DOHH2 (cell line): ENCODE data around the gene AP1B1.

Experiments
- H3F3A ChIP-seq: fragments of 200-600 bp; sonication (generic), shearing (Covaris generic); 2 replicates; pipeline ENCODE4 v1.6.0; 2016; ENCODE audit warnings: antibody characterized with exemption, mild to moderate bottlenecking; ENCODE audit not compliant: control insufficient read depth, insufficient read depth
- H3K27ac ChIP-seq: fragments of 200-600 bp; sonication (generic); 2 replicates; pipeline ENCODE4 v1.5.1; 2014; ENCODE audit warnings: low read depth, mild to moderate bottlenecking, low read length, moderate library complexity
- H3K27me3 ChIP-seq: fragments of 200-600 bp; sonication (generic); 2 replicates; pipeline ENCODE4 v1.6.1; 2014; ENCODE audit warnings: mild to moderate bottlenecking, low read length, mixed read lengths; ENCODE audit not compliant: control insufficient read depth
- H3K36me3 ChIP-seq: fragments of 200-600 bp; sonication (generic); 2 replicates; pipeline ENCODE4 v1.6.1; 2014; ENCODE audit warnings: mild to moderate bottlenecking, low read length, moderate library complexity, mixed read lengths; ENCODE audit not compliant: control insufficient read depth
- H3K4me1 ChIP-seq: fragments of 200-600 bp; sonication (generic); 2 replicates; pipeline ENCODE4 v1.6.1; 2014; ENCODE audit warnings: mild to moderate bottlenecking, low read length, mixed read lengths; ENCODE audit not compliant: control insufficient read depth
- H3K4me2 ChIP-seq: fragments of 200-600 bp; sonication (generic); 2 replicates; pipeline ENCODE4 v1.6.0; 2014; ENCODE audit warnings: mild to moderate bottlenecking, low read length, moderate library complexity
- H3K4me3 ChIP-seq: fragments of 200-600 bp; sonication (generic); 2 replicates; pipeline ENCODE4 v1.5.1; 2014; ENCODE audit warnings: mild to moderate bottlenecking, low read length, mixed read lengths
- H3K79me2 ChIP-seq: fragments of 200-600 bp; sonication (generic); 2 replicates; pipeline ENCODE4 v1.6.1; 2014; ENCODE audit warnings: mild to moderate bottlenecking, low read length, mixed read lengths; ENCODE audit not compliant: control insufficient read depth
- H3K9me2 ChIP-seq: fragments of 200-600 bp; sonication (generic); replicated peaks from 2 replicates; pipeline ENCODE4 v1.6.1; 2014; ENCODE audit warnings: mild to moderate bottlenecking, low read length, mixed read lengths; ENCODE audit not compliant: control insufficient read depth
- H3K9me3 ChIP-seq: fragments of 200-600 bp; sonication (generic); 2 replicates; pipeline ENCODE4 v1.6.1; 2014; ENCODE audit warnings: antibody characterized with exemption, low read length, mixed read lengths; ENCODE audit not compliant: control insufficient read depth, insufficient read depth
- H4K20me1 ChIP-seq: fragments of 200-600 bp; sonication (generic); 2 replicates; pipeline ENCODE4 v1.6.0; 2014; ENCODE audit warnings: low read depth, mild to moderate bottlenecking, antibody characterized with exemption, low read length, moderate library complexity; ENCODE audit not compliant: control insufficient read depth, insufficient read depth
- CTCF ChIP-seq: fragments of 200-600 bp; sonication (generic); IDR thresholded peaks from one replicate; pipeline ENCODE4 v1.5.1; 2014; ENCODE audit warnings: antibody characterized with exemption, mild to moderate bottlenecking, low read depth, low read length; ENCODE audit not compliant: poor library complexity, severe bottlenecking
- EZH2phosphoT487 ChIP-seq: fragments of 200-600 bp; sonication (generic); IDR thresholded peaks from 2 replicates; pipeline ENCODE4 v1.6.1; 2017; ENCODE audit warnings: borderline replicate concordance, mild to moderate bottlenecking, antibody characterized with exemption, low read length, moderate library complexity, mixed read lengths

AP1B1 gene

GRCh38 chr22:29382580-29383302 is 5.6 kb downstream of the AP1B1 start:
- Histone ChIP-seq H3K79me2 (peaks cover 96% of the 10 kb centered on the region), H3K9me2 (no peaks in the 10 kb centered on the region), H3K4me1 (peaks cover 82% of the 10 kb centered on the region), H3K9me3 (no peaks in the 10 kb centered on the region), H3K27me3 (no peaks in the 10 kb centered on the region), H3K4me2 (0 out of 2 replicates have a peak overlapping the region, but pooled peaks have one; percentile 15), H3K36me3 (peaks cover 82% of the 10 kb centered on the region), H3F3A (peaks cover 17% of the 10 kb centered on the region), H4K20me1 (peaks cover 40% of the 10 kb centered on the region), H3K4me3 (no peak overlapping the region), H3K27ac (no peak overlapping the region)
- no peak for TF ChIP-seq CTCF
- TF ChIP-seq EZH2phosphoT487: no peak

GRCh38 chr22:29380856-29381255 is 7.5 kb downstream of the AP1B1 start:
- Histone ChIP-seq H3K9me3 (no peaks in the 10 kb centered on the region), H3K27me3 (no peaks in the 10 kb centered on the region), H3K4me1 (peaks cover 77% of the 10 kb centered on the region), H3K36me3 (peaks cover 82% of the 10 kb centered on the region), H3F3A (peaks cover 9% of the 10 kb centered on the region), H3K79me2 (peaks cover 96% of the 10 kb centered on the region), H3K4me3 (no peak overlapping the region), H3K27ac (no peak overlapping the region), H4K20me1 (peaks cover 40% of the 10 kb centered on the region), H3K4me2 (no peak overlapping the region), H3K9me2 (no peaks in the 10 kb centered on the region)
- TF ChIP-seq EZH2phosphoT487 (no peak), CTCF (no peak)

GRCh38 chr22:29380032-29380781 is 8.2 kb downstream of the AP1B1 start:
- no peaks in the 10 kb centered on the region for H3K27me3 ChIP-seq
- no peaks in the 10 kb centered on the region for H3K9me3 ChIP-seq
- peaks cover 85% of the 10 kb centered on the region for H3K36me3 ChIP-seq
- H3K27ac ChIP-seq: no peak overlapping the region
- no peak overlapping the region for H3K4me3 ChIP-seq
- H3F3A ChIP-seq: peaks cover 4% of the 10 kb centered on the region
- peaks cover 38% of the 10 kb centered on the region for H4K20me1 ChIP-seq
- TF ChIP-seq EZH2phosphoT487 (no peak), CTCF (no peak)
- no peaks in the 10 kb centered on the region for H3K9me2 ChIP-seq
- no peak overlapping the region for H3K4me2 ChIP-seq
- H3K79me2 ChIP-seq: peaks cover 97% of the 10 kb centered on the region
- H3K4me1 ChIP-seq: peaks cover 77% of the 10 kb centered on the region
